ENCODE results near the gene AKT1.
"Not testable (repeated sequence)": the region's sequence is repeated elsewhere in the genome, so short reads cannot be mapped to it uniquely, and the experiment has no call there.

Gene AKT1

DNA sequence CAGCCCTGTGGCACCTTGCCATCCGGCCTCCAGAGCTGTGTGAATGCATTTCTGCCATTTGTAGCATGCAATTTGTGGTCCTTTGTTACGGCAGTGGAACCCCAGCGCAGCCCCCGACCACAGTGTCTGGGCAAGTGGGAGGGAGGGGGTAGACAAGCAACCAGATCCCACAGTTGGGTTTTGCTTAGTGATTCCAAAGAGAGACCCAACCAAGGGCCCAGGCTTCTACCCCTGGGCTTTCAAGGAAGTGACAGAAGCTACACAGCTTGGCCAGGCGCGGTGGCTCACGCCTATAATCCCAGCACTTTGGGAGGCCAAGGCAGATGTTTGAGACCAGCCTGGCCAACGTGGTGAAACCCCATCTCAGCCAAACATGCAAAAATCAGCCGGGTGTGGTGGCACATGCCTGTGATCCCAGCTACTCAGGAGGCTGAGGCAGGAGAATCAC is 23.2 kb upstream of the AKT1 start:
- peak; percentile 12 for DNase-seq

DNA sequence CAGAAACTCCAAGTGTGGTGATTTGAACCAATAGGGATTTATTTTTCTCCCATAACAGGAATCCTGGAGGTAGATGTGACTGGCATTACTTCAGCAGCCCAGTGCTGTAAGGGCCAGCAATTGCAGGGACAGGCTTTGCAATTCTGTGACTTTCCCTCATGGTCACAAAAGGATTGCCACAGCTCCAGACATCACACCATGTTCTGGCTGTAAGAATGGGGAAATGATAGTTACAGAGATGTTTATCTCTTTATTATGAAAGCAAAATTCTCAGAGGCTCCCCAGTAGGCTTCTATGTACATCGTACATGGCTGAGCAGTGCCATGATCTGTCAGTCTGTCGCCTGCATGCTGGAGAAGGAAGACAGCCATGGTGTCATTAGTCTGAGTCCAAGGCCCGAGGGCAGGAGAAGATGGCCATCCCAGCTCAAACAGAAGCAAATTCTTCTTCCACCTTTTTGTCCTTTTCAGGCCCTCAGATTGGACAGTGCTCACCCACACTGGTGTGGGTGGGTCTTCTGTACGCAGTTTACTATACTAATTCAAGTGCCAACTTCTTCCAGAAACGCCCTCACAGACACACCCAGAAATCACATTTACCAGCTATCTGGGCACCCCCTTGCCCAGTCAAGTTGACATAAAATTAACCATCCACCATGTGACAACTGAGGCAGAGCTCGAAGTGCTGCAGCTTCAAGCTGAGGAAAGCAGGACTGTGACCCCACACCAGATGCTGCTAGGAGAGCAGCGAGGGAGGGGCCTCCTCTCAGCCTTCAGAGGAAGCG is 22.6 kb upstream of the AKT1 start:
- no peak for DNase-seq

DNA sequence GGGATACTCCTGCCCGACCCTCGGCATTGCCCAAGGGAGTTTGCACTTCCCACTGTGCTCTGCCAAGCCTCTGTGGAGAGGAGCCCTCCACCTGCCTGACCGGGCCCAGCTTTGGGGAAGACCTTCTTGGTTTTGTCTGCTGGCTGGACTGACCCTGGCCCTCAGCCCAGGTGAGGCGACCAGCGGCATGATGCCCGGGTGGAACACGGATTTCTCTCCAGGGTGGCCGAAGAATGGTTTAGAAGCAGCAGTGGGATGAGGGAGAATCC is 21.0 kb upstream of the AKT1 start:
- no peak for DNase-seq

DNA sequence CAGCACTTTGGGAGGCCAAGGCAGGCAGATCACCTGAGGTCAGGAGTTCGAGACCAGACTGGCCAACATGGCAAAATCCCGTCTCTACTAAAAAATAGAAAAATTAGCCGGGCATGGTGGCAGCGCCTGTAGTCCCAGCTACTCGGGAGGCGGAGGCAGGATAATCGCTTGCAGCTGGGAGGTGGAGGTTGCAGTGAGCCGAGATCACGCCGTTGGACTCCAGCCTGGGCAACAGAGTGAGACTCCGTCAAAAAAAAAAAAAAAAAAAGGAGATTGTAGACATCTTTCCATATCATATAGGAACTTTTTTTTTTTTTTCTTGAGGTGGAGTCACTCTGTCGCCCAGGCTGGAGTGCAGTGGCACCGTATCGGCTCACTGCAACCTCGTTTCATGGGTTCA is 19.2 kb upstream of the AKT1 start:
- DNase-seq = not testable (repeated sequence)

DNA sequence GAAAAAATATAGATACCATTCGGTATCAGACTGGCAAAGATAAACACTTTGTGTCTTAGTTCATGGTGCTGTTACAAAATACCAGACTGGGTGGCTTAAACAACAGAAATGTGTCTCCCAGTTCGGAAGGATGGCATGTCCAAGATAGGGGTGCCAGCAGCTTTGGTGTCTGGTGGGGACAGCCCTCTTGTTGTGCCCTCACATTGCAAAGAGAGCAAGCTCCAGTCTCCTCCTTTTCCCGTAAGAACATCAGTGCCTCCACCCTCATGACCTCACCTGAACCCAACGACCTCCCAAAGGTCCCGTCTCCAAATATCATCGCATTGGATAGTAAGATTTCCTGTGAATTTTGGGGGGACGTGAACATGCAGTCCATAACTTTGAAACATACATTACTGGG is 17.7 kb upstream of the AKT1 start:
- no peak for DNase-seq

- no peak for DNase-seq
These were observed 14.8 kb upstream of the AKT1 start for GRCh38 chr14:104810316-104810715.

- no peak for DNase-seq
These were observed 12.9 kb upstream of the AKT1 start for GRCh38 chr14:104808456-104808855.

GRCh38 chr14:104806625-104807465 is 11.3 kb upstream of the AKT1 start:
- peak; percentile 24 for DNase-seq

DNA sequence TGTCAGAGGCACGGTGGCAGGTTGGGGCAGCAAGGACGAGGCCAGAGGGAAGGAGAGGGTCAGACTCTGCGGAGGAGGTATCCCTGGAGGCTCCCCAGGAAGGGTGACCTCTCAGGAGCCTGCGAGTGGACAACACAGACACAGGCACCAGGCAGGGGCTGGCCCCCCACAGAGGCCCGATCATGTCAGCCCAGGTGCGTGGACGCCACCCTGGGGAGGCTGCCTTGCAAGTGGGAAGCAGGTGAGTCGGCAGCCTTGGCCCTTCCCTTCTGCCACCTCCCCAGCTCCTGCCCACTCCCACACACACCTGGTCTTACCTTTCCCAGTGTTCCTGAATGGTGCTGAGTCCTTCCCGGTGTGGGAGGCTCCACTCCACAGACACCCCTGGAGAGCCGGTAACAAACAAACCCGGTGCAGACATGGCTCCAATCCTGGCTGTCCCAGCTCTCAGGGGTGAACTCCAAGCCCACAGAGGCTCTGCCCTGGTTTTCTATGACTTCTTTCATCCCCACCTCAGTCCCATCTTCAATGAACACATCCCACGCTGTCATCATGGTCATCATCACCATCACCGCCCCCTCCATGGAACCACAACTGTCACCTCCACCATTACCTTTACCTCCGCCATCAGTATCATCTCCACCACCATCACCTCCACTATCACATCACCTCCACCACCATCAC is 10.5 kb upstream of the AKT1 start:
- no peak for DNase-seq

DNA sequence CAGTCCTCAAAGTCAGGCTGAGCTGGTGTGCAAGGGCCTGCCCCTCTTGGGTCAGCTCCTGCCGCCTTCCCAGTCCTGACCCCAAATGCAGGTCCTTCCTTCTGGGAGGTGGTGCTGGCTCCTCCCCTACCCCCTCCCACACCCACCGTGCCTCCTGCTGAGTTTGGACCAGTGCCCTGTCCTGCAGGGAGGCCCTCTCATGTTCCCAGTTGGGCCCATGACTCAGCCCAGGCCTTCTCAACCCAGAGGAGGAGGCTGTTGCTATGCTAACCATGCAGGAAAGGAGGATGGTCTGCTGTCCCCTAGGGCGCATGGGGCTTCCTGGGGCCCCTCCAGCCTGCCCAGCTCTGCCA is 9.8 kb upstream of the AKT1 start:
- DNase-seq = peak; percentile 9

DNA sequence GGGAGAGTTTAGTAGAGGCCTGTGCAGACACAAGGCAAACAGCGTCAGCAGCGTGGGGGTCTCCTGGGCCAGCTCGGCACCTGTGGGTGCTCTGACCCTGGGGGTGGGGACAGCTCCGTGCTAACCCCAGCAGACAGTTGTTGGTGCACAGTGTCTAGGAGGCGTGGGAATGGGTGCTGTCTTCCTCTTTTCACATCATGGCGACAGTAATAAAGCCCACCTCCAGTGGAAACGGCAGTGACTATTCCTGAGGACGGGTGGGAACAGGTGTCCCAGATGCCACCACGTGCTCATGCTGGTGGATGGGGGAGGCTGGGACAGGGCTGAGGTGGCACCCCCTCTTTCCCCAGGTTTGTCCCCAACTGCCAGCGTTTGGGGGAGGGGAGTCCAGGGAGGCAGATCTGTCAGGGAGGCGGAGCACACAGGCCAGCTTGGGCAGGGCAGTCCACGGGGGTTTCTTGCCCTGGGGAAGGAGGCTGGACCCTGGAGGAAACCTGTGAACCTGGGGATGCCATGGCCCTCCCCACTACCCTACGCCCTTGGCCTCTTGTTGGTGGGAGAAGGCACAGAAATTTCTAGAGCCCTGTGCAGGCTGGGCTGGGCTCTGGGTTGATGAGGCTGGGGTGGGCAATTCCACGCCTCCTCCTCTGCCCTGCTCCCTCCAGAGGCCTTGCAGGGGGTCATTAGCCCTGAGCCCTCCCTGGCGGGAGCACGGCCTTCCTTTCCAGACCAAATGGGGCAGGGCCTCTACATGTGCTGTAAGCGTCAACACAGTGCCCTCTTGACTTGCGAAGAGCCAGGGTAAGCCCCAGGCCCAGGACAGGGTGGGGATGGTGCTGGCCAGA is 9.2 kb upstream of the AKT1 start:
- DNase-seq = peak; percentile 32

- peak; percentile 37 for DNase-seq
These were observed 8.4 kb upstream of the AKT1 start for GRCh38 chr14:104803912-104804410.

DNA sequence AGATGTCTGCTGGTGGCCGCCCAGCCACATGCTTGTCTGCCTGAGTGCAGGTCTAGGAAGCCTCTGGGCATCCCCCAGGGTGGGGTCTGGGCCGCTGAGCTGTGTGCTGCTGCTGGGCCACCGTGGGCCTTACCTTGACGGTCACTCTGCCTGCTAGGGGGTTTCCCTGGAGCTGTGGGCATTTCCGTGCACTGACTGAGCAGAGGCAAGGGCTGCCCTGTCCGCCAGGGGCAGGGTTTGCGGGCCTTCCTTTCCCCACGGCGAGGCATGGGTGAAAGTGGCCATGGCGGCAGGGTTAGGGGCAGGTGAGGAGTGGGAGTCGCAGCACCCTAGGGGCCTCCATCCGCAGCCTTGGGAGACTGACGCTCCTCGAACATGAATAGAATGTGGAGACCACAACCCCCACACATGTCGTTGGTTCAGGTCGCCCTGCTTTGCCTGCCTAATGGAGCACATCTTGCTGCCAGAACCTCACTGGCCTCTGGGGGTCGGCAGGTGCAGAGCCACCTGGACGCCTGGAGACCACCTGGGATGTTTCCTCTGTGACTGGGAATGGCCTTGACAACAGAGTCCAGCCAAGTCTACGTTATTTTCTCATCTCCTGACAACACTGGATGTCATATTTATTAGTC is 7.8 kb upstream of the AKT1 start:
- no peak for DNase-seq

DNA sequence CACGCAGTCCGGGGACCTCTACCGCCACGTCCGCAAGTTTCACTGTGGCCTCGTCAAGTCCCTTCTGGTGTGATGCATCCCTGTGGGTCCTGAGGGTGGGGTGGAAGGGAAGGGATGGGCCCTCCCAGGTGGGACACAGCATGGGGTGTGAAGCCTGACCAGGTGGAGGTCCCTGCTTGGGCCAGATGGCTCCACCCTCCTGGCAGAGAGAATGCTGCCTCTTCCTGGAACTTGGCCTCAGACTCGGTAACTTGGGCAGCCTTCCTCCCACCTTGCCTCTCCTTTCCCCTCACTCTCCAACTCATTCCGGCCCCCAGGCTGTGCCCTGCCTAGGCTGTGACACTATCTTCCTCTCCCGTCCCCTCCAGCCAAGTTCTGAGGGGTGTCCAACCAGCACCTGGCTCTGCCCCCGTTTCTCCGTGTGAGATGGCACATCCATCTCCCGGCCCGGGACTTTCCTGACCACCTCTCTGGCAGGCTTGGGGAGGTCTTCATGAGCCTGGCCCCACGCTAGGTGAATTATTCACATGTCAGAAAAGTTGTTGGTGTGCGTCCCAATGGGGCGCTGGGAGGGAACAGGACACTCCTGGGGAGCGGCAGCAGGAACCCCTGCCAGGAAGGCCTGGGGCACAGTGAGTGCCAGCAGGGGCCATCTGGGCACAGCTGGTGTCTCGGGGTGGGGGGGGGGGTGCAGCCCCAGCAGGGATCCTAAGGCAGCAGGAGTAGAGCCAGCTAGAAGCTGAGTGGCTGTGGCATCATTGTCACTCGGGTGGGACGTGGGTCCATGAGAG is 7.0 kb upstream of the AKT1 start:
- DNase-seq = no peak

DNA sequence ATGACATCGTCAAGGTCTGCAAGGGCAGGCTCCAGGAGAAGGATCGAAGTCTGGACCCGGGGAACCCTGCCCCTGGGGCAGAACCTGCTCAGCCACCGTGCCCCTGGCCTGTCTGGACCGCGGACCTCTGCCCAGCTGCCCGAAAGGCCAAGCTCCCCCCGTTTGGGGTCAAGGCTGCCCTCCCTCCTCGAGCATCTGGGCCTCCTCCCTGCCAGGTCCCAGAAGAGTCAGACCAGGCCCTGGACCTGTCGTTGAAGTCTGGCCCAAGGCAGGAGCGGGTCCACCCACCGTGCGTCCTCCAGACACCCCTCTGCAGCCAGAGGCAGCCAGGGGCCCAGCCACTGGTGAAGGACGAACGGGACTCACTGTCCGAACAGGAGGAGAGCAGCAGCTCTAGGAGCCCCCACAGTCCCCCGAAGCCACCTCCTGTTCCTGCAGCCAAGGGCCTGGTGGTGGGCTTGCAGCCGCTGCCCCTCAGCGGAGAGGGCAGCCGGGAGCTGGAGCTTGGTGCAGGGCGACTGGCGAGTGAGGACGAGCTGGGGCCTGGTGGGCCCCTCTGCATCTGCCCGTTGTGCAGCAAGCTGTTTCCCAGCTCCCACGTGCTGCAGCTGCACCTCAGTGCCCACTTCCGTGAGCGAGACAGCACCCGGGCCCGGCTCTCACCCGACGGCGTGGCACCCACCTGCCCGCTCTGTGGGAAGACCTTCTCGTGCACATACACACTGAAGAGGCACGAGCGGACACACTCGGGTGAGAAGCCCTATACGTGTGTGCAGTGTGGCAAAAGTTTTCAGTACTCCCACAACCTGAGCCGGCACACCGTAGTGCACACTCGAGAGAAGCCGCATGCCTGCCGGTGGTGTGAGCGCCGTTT is 6.2 kb upstream of the AKT1 start:
- DNase-seq = no peak

DNA sequence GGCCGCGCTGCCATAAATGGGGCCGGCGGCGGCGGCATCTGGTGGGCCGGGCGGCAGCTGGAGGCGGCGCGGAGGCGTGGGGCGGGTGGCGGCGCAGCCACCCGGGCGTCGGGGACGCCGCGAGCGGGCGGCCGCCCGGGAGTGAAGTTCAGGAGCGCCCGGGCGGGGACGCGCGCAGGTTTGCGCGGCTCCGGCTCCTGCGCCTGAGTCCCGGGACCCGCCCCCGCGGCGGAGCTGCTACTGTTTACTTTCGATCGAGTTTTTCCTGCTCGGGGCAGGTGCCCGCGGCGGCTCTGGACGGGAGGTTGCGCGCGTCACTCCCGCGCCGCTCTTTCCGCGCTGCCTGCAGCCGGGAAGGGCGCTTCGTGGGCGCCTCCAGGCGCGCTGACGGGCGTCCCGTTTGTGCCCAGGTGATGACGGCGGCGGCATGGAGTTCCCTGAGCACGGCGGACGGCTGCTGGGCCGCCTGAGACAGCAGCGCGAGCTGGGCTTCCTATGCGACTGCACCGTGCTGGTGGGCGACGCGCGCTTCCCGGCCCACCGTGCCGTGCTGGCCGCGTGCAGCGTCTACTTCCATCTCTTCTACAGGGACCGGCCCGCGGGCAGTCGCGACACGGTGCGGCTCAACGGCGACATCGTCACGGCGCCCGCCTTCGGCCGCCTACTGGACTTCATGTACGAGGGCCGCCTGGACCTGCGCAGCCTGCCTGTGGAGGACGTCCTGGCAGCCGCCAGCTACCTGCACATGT is 5.4 kb upstream of the AKT1 start, which contains the start of gene ZBTB42:
Gene ZBTB42 (plus strand): TSS at position 331 of the 749 bp plus-strand sequence. CDS start 97 bp downstream, at position 428.
- no peak for DNase-seq

- DNase-seq = peak; percentile 50
These were observed 4.6 kb upstream of the AKT1 start for GRCh38 chr14:104800015-104800770.

- no peak for DNase-seq
These were observed 3.9 kb upstream of the AKT1 start for GRCh38 chr14:104799244-104800014.
